K562 (cell line): Measurements from ENCODE around the gene ZFR2. TPM values are rescaled to one million over a fixed set of nuclear protein-coding genes. Genes with fewer than 3 reads are reported as not detected.

ENCODE experiments used
- BMI1 ChIP-seq: fragments of 150-350 bp; IDR thresholded peaks from 2 replicates; pipeline ENCODE4 v1.6.1; 2014; ENCODE audit warnings: low read length
- DEAF1 ChIP-seq: fragments of 450-650 bp; formaldehyde crosslinking; IDR thresholded peaks from 2 replicates; pipeline ENCODE4 v1.4.0; 2020; ENCODE audit warnings: mild to moderate bottlenecking, moderate library complexity
- EP300 ChIP-seq: IDR thresholded peaks from 2 replicates; pipeline ENCODE4 v1.6.1; 2012; ENCODE audit warnings: low read length, improper control_type of control experiment
- FOXJ2 ChIP-seq: fragments of 200-800 bp; sonication (Bioruptor generic); IDR thresholded peaks from 2 replicates; pipeline ENCODE4 v1.6.1; 2016; ENCODE audit warnings: missing genetic modification characterization, missing compliant biosample characterization
- GABPB1 ChIP-seq: sonication (generic); formaldehyde crosslinking; IDR thresholded peaks from 2 replicates; pipeline ENCODE4 v1.8.0; 2022; ENCODE audit warnings: mild to moderate bottlenecking, missing genetic modification reagents
- HDAC1 ChIP-seq, 2 experiments: fragments of 450-650 bp; IDR thresholded peaks; 2 replicates each; pipeline ENCODE4 v1.6.1; 2016 to 2017; ENCODE audit warnings: inconsistent platforms in 1 of 2, mild to moderate bottlenecking in 1 of 2, moderate library complexity in 1 of 2
- KDM2B ChIP-seq: fragments of 250-450 bp; sonication (Bioruptor Pico); IDR thresholded peaks from 2 replicates; pipeline ENCODE4 v1.8.0; 2021; ENCODE audit warnings: mild to moderate bottlenecking, moderate library complexity
- MGA ChIP-seq: fragments of 450-650 bp; IDR thresholded peaks from 2 replicates; pipeline ENCODE4 v1.6.1; 2016; ENCODE audit warnings: mild to moderate bottlenecking, moderate library complexity
- RBM14 ChIP-seq: fragments of 200-400 bp; formaldehyde crosslinking; IDR thresholded peaks from 2 replicates; pipeline ENCODE4 v1.6.1; 2018; ENCODE audit warnings: low read depth, mild to moderate bottlenecking, low read length, moderate library complexity, borderline replicate concordance; ENCODE audit not compliant: insufficient read depth
- TAF7 ChIP-seq: fragments of 450-650 bp; IDR thresholded peaks from 2 replicates; pipeline ENCODE4 v1.6.1; 2016; ENCODE audit warnings: missing genetic modification characterization, missing compliant biosample characterization
- TFAM ChIP-seq: fragments of 250-450 bp; sonication (Bioruptor Pico); conservative IDR thresholded peaks from 2 replicates; pipeline ENCODE4 v1.5.0; 2021; ENCODE audit warnings: mild to moderate bottlenecking, moderate library complexity
- U2AF1 ChIP-seq: fragments of 200-400 bp; formaldehyde crosslinking; optimal IDR thresholded peaks from 2 replicates; pipeline ENCODE3; 2017; ENCODE audit warnings: mild to moderate bottlenecking, low read depth, low read length, moderate library complexity
- ZBED1 ChIP-seq: IDR thresholded peaks from 2 replicates; pipeline ENCODE4 v1.6.1; 2014
- ZNF23 ChIP-seq: fragments of 250-450 bp; sonication (Bioruptor Pico); IDR thresholded peaks from 2 replicates; pipeline ENCODE4 v1.4.0; 2020; ENCODE audit warnings: mild to moderate bottlenecking
- ZNF277 ChIP-seq: fragments of 250-450 bp; sonication (Bioruptor Pico); IDR thresholded peaks from 2 replicates; pipeline ENCODE4 v1.8.0; 2022; ENCODE audit warnings: inconsistent platforms, mild to moderate bottlenecking, moderate library complexity, borderline replicate concordance
- polyA plus RNA-seq, 8 experiments: library from polyadenylated mRNA; depleted of rRNA in 4 of 8; stranded (reverse) in 5 of 8; unstranded in 3 of 8; fragments of >200 nt; fragmentation: Nextera tagmentation in 2 of 8; fragmentation: Illumina TruSeq in 1 of 8; extraction: Ambion mirVana in 2 of 8; extraction: Trizol in 1 of 8; gene quantifications; 2 replicates each; pipeline versions ENCODE4 v1.2.1 to v1.2.3, GENCODE V29; 2011 to 2014; ENCODE audit warnings: inconsistent platforms in 1 of 8, missing spikeins in 1 of 8
- total RNA-seq, 7 experiments: library from RNA; depleted of rRNA in 6 of 7; stranded (reverse); fragments of >200 nt in 6 of 7; fragmentation: Illumina TruSeq in 2 of 7; extraction: Trizol in 2 of 7; gene quantifications; 2 replicates each; pipeline versions ENCODE4 v1.2.1 to v1.2.3, GENCODE V29; 2011 to 2021; ENCODE audit warnings: low replicate concordance in 1 of 7

The ZFR2 gene
- total and polyA plus RNA-seq, 9 of the 15 experiments (the other 6 are each of a cell fraction or from before 2014, with no cell fraction given) = 0.03 to 0.59 (median 0.07) TPM; not detected in 6

- TF ChIP-seq EP300 (no peak), TFAM (CRISPR knock-in tag) (no peak), FOXJ2 (tag) (no peak), MGA (peak; percentile 22; the same call in 1 of the 2 replicates), ZNF277 (no peak), U2AF1 (no peak), RBM14 (no peak), HDAC1 (IDR thresholded peaks at IDR 0.05) (peak in 1 of 2 experiments; percentile 78; a peak in 2 of 4 replicates), GABPB1 (CRISPR knock-in tag) (peak; percentile 58; the same call in 1 of the 2 replicates), ZNF23 (CRISPR knock-in tag) (no peak), TAF7 (tag) (no peak), DEAF1 (no peak), BMI1 (no peak), ZBED1 (no peak), KDM2B (CRISPR knock-in tag) (0 out of 2 replicates have a peak, but pooled peaks have one; percentile 50)
These were observed 83.3 kb downstream of the ZFR2 start (continued) for GRCh38 chr19:3785451-3785937.
